Loucy (cell line): Measurements from ENCODE around the gene SLC11A2.

Experiments used
- CTCF ChIP-seq: fragments of 200-600 bp; sonication (generic); conservative IDR thresholded peaks from 2 replicates; pipeline ENCODE4 v1.5.1; 2014; ENCODE audit warnings: mild to moderate bottlenecking, antibody characterized with exemption, low read length
- EZH2phosphoT487 ChIP-seq: fragments of 200-600 bp; IDR thresholded peaks from 2 replicates; pipeline ENCODE4 v1.6.1; 2018; ENCODE audit warnings: antibody characterized with exemption, mild to moderate bottlenecking, moderate library complexity, borderline replicate concordance

GRCh38 chr12:50992819-50993218, 33.4 kb downstream of the SLC11A2 start:
- TF ChIP-seq CTCF (no peak), EZH2phosphoT487 (no peak)
